Left colon (tissue), 2 donors: Measurements from ENCODE around the gene ABCA2. TPM values are rescaled to one million over a fixed set of nuclear protein-coding genes. Genes with fewer than 3 reads are reported as not detected.

ENCODE experiments used
- ATAC-seq: fragments of 200-7000 bp; cut with Tn5 transposase; one replicate; pipeline ENCODE4 v1.9.1; 2020; ENCODE audit warnings: mild to moderate bottlenecking, moderate library complexity
- DNase-seq, 2 donors: peaks; one replicate each; pipeline ENCODE4 v3.0.0-alpha.2; 2020
- intact Hi-C, 2 donors: fragments of 100-400 bp; cut with DNase I in 1 of 2; cut with micrococcal nuclease in 1 of 2; formaldehyde crosslinking; loops; one replicate each; pipeline versions ENCODE4 v1.11.2 to v1.14.0; 2022; cut with DNase I, micrococcal nuclease
- total RNA-seq, 2 donors: library from RNA; stranded (reverse); fragmentation: NEBNext Ultra II Directional; extraction: Animal tissue kit (Norgen Biotek cat#: 25700); gene quantifications; one replicate each; pipeline ENCODE4 v1.2.1, GENCODE V29; 2021
- donor health status: DM: no; HTN: no; CAD: no.
- donor health status: DM: yes; HTN: yes; CAD: no.

The ABCA2 gene
- total RNA-seq, 2 donors from 2014 or later = 55.5 to 56.0 TPM

DNA sequence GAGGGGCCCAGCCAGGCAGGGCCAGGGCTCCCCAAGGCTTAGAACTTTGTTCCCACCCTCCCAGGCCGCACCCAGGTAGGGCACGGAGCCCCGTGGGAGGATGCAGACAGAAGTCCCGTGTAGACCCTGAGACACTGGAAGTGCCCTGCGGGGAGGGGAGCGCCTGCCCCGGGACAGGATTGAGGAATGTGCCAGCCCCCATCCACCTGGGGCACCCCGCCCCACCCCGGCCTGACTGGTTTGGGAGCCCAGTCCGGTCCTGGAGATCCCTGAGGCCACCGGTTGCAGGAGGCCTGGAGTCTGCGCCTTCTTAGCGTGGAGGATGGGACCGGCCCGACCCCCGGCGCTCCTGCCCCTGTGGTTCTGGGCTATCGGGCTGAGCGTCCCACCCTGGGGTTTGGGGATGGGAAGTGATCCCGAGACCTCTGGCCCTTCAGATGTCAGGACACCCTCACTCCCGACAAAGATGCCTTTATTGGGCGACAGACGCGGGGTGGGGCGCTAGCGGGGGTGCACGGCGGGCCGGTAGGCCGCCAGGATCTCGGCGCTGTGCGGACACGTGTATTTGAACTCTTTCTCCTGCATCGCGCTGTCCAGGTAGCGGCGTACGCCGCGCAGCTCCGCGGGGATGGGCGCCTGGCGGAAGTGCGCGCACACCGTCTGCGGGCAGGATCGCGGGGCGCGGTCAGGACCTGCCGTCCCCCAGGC lies 33.7 kb downstream of the ABCA2 start:
- intact Hi-C loops = no loop called here
- DNase-seq (no peak), ATAC-seq (no peak)

DNA sequence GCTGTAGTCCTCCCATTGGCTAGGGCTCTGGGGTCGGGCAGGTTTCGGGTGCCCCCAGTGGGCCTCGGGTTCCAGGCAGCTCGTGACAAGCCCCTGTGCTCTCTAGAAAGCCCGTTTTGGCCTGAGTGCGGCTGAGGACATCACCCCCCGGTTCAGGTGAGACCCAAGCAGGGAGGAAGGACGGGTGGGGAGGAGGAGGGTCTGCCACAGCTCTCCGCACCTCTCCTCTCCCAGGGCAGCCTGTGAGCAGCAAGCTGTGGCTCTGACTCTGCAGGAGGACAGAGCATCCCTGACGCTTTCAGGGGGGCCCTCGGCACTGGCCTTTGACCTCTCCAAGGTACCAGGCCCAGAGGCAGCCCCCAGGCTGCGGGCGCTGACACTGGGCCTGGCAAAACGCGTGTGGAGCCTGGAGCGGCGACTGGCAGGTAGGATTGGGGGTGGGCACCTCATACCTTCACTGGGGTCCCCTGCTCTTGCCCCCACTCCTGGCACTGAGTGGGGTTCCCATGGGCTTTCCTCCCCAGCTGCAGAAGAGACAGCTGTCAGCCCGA lies 35.1 kb downstream of the ABCA2 start:
- ATAC-seq = no peak
- DNase-seq = no peak

DNA sequence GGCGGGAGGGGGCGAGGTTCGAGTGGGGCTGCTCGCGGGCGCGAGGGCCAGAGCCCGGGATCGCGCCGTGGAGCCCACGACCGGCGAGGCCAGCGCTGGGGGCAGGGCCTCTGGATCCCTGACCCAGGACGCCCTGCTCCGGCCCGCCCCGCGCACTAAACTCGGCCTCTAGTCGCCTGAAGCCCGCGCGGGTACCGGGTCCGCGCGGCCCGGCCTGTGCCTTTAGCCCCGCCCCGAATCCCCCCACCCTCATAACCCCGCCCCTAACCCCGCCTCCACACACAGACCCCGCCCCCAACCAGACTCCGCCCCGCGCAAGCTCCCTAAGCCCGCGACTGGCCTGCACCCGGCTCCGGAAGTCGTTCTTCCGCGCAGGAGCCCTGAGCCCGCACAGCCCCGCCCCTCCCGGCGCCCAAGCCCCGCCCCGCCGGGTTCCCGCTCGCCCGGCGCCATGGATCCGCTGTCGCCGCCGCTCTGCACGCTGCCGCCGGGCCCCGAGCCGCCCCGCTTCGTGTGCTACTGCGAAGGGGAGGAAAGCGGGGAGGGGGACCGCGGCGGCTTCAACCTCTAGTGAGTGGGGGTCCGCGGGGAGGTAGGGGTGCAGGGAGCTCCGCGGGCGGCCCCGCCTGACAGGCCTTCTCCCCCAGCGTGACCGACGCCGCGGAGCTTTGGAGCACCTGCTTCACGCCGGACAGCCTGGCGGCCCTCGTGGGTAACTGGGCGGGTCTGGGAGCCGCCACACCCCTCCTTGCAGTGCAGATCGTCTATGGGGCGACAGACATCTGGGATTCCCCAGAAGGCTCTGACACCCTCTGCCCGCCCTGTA lies 35.8 kb downstream of the ABCA2 start, which contains the start of gene PAXX:
Gene PAXX, plus strand, starts transcription at position 430 of the 826 bp plus-strand sequence. Its CDS starts 22 bp downstream, at position 452.
- DNase-seq (peak; percentile 92 to 96), ATAC-seq (peak; percentile 81)
- intact Hi-C loops = no loop called here

More for the DNA sequence above, 35.1 kb downstream of the ABCA2 start:
- intact Hi-C loops = no loop called here

DNA sequence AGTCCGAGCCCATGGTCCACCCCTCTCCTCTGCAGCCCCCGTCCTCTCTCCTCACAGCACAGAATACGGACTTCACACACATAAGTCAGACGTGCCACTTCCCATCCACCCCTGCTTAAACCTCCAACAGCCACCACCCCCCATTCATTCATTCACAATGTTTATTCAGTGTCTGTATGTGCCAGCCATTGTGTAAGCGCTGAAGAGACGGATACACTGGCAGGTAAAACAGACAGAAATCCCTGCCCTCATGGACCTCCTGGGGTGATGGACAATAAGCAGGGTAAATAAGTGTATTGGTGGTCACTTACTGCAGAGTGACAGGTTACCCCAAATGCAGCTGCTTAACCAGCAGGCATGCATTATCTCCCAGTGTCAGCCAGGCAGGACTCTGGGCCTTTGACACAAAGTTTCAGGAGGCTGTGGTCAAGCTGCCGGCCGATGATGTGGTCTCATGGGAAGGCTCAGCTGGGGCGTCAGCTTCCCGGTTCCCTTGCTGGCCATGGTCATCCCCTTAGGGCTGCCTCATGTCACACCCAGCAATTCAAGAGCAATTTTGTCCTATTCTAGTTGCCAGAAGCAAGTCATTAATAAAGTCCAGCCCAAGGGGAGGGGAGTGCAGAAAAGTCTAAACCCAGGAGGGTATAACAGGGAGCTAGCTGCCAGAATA lies 37.7 kb downstream of the ABCA2 start:
- ATAC-seq (no peak), DNase-seq (no peak)
- intact Hi-C loops = no loop called here

DNA sequence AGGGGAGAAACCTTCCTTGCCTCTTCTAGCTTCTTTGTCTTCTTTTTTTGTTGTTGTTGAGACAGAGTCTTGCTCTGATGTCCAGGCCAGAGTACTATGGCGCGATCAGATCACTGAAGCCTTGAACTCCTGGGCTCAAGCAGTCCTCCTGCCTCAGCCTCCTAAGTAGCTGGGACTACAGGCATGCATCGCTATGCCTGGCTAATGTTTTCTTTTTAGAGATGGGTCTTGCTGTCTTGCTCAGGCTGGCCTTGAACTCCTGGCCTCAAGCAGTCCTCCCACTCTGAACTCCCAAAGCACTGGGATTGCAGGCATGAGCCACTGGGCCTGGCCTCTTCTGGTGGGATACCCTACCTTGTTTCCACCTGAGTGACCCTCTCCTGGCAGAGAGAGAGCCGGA lies 39.2 kb downstream of the ABCA2 start:
- no peak for ATAC-seq
- intact Hi-C loops = no loop called here
- no peak for DNase-seq

DNA sequence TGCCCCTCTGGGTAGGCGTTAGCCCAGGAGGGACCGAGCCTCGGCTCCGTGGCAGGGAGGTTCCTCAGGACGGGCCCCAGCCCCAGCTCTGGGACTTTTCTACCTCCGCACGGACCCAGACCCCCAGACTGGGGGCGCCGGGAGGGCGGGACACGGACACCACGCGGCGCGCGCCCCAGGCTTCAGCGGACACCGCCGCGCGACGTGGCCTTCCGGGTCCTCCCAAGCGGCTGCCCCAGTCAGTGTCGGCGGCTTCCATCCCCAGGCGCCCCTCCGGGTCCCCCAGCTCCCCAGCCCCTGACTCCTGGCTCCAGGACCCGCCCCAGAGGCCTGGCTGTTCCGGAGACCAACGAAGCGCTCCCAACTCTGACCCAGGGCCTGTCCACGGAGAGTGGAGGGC lies 42.2 kb downstream of the ABCA2 start:
- intact Hi-C loops = no loop called here
- ATAC-seq = no peak
- no peak for DNase-seq

DNA sequence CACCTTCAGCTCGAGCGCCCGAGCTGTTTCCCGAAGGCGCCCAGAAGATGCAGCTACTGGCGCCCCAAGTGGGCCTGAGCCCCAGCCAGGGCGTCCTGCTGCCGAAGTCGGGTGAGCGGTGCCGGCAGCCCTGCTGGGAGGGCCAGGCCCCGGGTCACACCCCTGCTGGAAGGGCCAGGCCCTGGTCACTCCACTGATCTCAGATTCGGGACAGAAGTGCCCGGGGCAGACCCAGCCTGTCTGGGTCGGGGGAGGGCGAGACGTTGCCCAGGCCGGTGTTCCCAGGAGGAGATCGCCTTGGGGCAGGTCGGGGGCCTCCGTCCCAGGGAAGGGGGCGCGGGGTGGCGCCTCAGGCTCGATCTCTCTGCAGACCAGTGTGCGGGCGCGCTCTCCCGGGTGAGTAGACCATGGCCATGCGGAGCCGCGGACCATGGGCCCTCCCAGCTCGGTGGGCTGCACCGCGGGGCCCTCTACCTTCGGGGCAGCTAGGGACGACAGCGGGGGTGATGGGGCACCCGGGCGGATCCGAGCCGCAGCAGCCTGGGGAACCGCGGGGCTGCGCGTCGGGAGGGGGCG lies 42.9 kb downstream of the ABCA2 start:
- intact Hi-C loops = no loop called here
- ATAC-seq = no peak

DNA sequence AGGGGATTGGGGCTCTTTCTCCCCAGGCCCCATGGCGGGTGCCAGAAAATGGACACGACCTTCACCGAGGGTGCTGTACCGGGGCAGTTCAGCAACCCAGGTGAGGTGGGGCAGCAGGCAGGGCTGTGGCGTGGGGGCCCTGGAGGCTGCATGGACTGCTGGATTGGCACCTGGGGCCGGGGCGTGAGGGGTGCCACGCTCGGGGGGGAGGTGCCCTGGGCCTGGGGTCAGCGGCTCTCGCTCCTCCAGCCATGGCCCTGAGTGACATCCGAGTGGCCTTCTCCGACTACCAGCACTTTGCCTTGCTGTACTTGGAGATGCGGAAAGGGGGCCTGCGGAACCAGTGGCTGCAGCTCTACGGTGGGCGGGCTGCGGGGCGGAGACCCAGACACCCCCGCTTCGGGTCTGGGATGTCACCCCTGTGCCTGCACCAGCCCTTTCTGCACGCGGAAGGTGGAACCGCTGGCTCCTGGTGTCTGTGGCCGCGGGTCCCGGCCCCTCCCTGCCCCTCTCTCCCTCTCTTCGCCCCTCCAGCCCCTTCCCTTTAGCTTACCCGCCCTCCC lies 43.5 kb downstream of the ABCA2 start:
- intact Hi-C loops = no loop called here
- DNase-seq = no peak
- no peak for ATAC-seq

More for the DNA sequence above, 42.9 kb downstream of the ABCA2 start:
- no peak for DNase-seq

DNA sequence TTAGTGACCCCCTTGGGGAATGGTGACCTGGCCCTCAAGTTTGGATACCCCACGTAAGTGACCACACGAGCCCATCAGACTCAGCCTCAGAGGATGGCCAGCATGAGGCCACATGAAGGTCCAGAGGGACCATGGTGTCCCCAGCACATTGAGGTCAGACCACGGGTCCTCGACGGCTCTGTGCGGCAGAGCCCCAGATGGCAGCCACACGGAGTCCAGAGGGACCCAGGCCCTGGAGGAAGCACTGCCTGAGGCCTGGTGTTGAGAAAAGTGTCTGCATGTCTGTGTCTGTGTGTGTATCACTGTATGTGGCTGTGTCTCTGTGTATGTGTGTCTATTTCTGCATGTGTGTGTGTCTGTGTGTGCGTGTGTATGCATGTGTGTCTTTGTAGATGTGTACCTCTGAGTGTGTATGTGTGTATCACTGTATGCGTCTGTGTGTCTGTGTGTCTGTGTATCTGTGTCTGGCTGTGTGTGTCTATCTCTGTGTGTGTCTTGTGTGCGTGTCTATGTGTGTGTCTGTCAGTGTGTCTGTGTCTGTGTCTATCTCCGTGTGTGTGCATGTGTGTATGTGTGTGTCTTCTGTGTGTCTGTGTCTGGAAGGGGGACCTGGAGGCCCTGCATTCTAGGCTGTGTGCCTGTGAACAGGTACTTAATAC lies 44.3 kb downstream of the ABCA2 start:
- no peak for DNase-seq
- intact Hi-C loops = no loop called here
- ATAC-seq = no peak

DNA sequence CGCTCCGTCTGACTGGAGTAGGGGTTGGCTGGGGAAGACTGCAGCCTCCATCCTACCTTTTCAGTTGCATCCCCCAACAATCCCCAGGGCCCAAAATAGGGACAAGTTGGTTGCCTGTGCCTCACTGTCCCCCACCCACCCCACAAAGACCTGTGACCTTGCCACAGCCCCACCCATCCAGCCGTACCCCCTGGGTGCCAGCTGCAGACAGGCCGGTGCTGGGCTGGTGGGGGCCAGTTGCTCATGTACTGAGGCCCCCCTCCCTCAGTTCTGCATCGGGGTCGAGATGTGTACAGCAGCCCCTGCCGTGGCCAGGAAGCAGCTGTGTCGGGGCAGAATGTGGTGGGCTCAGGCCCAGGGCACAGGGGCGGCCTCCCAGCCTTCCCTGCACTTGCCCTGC lies 44.9 kb downstream of the ABCA2 start:
- no peak for ATAC-seq

DNA sequence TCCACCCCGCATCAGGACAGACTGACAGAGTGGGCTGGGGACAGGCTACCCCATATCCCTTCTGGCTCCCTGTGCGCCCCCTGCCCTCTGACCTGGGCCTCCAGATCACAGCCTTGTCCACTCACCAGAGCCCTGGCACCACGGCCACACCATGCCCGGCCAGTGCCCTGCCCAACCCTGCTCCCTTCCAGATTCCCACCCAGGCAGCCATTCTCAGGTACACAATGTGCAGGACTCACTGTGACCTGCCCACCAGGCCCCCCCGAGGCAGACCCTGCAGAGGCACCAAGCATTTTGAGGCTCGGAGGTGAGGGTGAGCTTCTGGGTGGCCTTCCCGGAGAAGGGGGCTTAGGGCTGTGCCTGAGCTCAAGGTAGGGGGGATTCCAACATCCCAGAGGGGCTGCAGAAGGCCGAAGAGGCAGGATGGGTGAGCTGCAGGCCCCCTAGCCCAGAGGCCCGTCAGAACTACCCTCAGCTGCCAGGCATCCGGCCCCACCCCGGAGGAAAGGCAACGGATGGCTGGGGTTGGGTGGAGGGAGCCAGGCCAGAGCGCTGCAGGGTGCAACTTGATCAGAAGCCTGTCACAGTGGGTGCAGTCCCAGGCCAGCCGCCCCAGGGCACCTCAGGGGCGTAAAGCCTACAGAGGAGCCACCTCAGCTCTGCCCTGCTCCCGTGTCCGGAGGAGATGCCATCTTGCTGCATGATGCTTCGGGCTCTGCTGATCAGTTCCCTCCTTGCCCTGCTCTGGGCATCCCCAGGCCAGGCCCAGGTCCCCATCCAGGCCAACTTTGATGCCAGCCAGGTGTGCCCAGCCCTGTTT lies 45.6 kb downstream of the ABCA2 start, which contains the start of gene LCNL1:
Gene LCNL1, plus strand, starts transcription at position 762 of the 820 bp plus-strand sequence. CDS start 594 bp downstream, outside the sequence.
- intact Hi-C loops = no loop called here
- DNase-seq (no peak), ATAC-seq (no peak)

More for the DNA sequence above, 44.9 kb downstream of the ABCA2 start:
- DNase-seq = no peak
- intact Hi-C loops = no loop called here

DNA sequence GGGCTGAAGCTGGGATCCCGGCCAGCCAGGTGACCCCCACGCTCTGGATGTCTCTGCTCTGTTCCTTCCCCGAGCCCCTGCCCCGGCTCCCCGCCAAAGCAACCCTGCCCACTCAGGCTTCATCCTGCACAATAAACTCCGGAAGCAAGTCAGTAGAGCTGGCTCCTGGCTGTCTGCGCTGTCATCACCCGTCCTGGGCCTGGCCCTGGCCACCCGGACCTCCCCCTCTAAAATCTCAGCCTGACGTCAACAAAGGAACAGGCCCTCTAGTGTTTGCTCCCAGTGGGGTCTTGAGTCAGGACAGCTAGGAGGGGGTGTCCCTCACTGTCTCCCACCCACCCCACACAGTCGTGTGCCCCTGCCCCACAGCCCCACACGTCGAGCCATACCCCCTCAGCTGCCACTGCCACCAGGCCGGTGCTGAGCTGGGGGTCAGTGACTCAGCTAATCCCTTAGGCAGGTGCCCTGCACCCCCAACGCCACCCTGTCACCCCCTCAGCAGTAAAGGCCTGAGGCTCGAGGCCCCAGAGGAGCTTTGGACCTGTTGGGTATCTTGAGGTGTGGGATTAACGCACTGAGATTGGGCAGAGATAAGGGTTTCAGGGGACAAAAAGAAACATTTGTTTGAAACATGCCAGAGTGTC lies 46.3 kb downstream of the ABCA2 start:
- ATAC-seq (no peak), DNase-seq (no peak)
- intact Hi-C loops = no loop called here

DNA sequence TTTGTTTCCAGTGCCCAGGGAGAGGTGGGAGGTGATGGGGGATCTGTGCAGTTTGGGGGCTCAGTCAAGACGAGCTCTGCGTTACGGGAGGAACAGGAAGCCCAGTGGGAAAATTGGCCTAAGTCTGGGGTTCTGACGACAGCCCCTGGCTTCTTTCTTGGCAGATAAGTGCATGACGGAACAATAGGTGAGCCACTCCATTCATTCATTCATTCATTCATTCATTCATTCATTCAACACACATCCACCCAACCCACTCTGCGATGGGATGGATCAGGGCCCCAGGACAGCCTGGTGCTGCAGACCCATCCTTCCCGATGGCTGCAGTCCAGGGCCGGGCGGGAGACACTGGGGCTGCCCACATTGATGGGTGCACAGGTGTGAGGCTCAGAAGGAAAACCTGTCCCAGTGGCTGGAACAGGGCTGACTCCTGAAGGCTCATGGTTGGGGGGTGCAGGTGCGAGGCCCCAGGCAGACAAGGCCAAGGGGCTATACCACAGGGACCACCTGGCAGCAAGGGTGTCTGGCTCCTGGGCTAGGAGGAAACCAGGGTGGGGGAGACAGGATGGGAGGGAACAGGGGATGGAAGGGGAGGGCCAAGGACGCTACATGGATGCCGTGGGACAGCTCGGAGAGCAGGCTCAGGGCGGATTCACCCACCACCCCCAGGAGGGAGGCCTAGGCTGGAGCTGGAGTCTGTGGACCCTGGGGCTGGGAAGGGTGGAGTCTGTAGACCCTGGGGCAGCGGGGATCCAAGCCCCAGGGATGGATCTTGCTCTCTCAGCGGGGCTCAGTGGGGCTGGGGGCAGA lies 47.2 kb downstream of the ABCA2 start:
- DNase-seq = no peak
- intact Hi-C loops = no loop called here
- no peak for ATAC-seq

DNA sequence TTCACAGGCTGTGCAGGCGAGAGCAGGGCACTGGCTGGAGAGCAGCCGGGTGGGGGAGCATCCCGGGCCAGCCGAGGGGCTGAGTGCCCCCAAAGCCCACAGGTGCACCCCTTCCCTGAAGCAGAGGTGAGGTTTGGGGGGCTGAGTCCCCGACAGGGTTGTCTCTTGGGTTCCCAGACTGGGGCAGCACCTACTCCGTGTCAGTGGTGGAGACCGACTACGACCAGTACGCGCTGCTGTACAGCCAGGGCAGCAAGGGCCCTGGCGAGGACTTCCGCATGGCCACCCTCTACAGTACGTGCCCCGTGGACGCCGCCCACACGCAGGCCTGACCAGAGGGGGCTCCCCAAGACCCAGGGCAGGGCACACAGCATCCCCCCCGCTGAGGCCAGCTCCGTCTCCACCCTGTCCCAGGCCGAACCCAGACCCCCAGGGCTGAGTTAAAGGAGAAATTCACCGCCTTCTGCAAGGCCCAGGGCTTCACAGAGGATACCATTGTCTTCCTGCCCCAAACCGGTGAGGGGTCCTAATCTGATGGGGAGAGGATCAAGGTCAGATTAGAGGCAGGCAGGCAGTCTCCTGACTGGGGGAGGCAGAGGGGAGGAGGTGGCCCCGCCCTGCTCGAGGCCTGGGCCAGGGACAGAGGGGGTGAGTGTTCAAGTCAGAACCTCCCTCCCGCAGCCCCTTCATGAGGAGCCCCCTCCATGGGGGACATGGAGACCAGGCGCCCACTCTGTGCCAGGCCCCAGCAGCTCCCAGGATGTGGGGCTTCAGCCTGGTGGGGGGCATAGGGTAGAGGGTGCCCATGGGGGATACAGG lies 48.1 kb downstream of the ABCA2 start:
- no peak for ATAC-seq
- DNase-seq = no peak
- intact Hi-C loops = no loop called here

DNA sequence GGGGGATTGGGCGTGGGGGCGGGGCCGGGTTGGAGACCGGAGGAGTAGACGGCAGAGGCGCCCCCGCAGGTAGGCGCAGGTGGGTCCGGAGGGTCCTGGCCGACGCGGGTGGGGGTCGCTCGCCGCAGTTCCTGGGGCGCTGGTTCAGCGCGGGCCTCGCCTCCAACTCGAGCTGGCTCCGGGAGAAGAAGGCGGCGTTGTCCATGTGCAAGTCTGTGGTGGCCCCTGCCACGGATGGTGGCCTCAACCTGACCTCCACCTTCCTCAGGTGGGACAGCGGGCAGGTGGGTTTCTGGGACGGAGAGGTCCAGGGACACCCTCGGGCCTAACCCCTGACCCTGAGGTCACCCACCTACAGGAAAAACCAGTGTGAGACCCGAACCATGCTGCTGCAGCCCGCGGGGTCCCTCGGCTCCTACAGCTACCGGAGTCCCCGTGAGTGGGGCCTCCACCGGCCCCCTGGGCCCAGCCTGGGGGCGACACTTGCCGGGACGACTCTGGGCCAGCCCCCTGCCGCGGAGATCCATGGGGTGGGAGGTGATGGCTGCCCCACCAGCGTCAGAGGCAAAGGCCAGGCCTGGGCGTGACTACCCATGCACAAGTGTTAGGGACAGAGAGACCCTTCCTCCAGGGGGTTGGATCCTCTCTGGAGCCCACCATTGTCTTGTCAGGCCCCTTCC lies 49.0 kb downstream of the ABCA2 start:
- ATAC-seq (no peak), DNase-seq (peak in 1 of 2 donors; percentile 46)
- intact Hi-C loops = no loop called here
